HepG2 (cell line): ENCODE data around the gene EGLN1. TPM values are rescaled to one million over a fixed set of nuclear protein-coding genes. Genes with fewer than 3 reads are reported as not detected.

Experiments
- AGO1 ChIP-seq: fragments of 200-400 bp; formaldehyde crosslinking; IDR thresholded peaks from 2 replicates; pipeline ENCODE4 v1.6.1; 2017; ENCODE audit warnings: mild to moderate bottlenecking, low read depth, low read length, moderate library complexity; ENCODE audit not compliant: poor library complexity, severe bottlenecking
- ARID5B ChIP-seq: IDR thresholded peaks from 2 replicates; pipeline ENCODE4 v1.4.0; 2020; ENCODE audit warnings: mild to moderate bottlenecking, missing genetic modification reagents
- FOXA1 ChIP-seq, 2 experiments: fragments of 450-650 bp in 1 of 2; sonication (generic) in 1 of 2; formaldehyde crosslinking in 1 of 2; IDR thresholded peaks; 2 replicates each; pipeline versions ENCODE4 v1.4.0 to v1.6.1; 2016 to 2020; ENCODE audit warnings: missing genetic modification reagents in 1 of 2
- FOXK1 ChIP-seq: sonication (generic); formaldehyde crosslinking; IDR thresholded peaks from 2 replicates; pipeline ENCODE4 v1.4.0; 2020; ENCODE audit warnings: low read depth, missing genetic modification reagents, borderline replicate concordance
- RBAK ChIP-seq: sonication (generic); formaldehyde crosslinking; IDR thresholded peaks from 2 replicates; pipeline ENCODE4 v1.5.1; 2020; ENCODE audit warnings: mild to moderate bottlenecking, missing genetic modification reagents
- RFXAP ChIP-seq: sonication (generic); formaldehyde crosslinking; IDR thresholded peaks from 2 replicates; pipeline ENCODE4 v1.4.0; 2020; ENCODE audit warnings: missing genetic modification reagents, borderline replicate concordance
- SSRP1 ChIP-seq: IDR thresholded peaks from 2 replicates; pipeline ENCODE4 v1.6.1; 2016; ENCODE audit warnings: control low read depth
- TOE1 ChIP-seq: sonication (generic); formaldehyde crosslinking; IDR thresholded peaks from 2 replicates; pipeline ENCODE4 v1.4.0; 2020; ENCODE audit warnings: mild to moderate bottlenecking, missing genetic modification reagents
- ZBTB14 ChIP-seq: sonication (generic); formaldehyde crosslinking; IDR thresholded peaks from 2 replicates; pipeline ENCODE4 v1.4.0; 2020; ENCODE audit warnings: missing genetic modification reagents
- ZBTB21 ChIP-seq: sonication (generic); formaldehyde crosslinking; IDR thresholded peaks from 2 replicates; pipeline ENCODE4 v1.4.0; 2020; ENCODE audit warnings: missing genetic modification reagents
- ZNF160 ChIP-seq: sonication (generic); formaldehyde crosslinking; IDR thresholded peaks from 2 replicates; pipeline ENCODE4 v1.8.0; 2022; ENCODE audit warnings: mild to moderate bottlenecking, inconsistent platforms, missing genetic modification reagents
- ZNF256 ChIP-seq: sonication (generic); formaldehyde crosslinking; conservative IDR thresholded peaks from 2 replicates; pipeline ENCODE4 v1.4.0; 2020; ENCODE audit warnings: missing genetic modification reagents
- ZNF800 ChIP-seq: sonication (generic); formaldehyde crosslinking; IDR thresholded peaks from 2 replicates; pipeline ENCODE4 v1.4.0; 2020; ENCODE audit warnings: missing genetic modification reagents
- ZSCAN29 ChIP-seq: sonication (generic); formaldehyde crosslinking; conservative IDR thresholded peaks from 2 replicates; pipeline ENCODE4 v1.4.0; 2020; ENCODE audit warnings: mild to moderate bottlenecking, missing genetic modification reagents
- ZSCAN5A ChIP-seq: sonication (generic); formaldehyde crosslinking; IDR thresholded peaks from 2 replicates; pipeline ENCODE4 v1.8.0; 2022; ENCODE audit warnings: mild to moderate bottlenecking, missing genetic modification reagents, borderline replicate concordance
- polyA plus RNA-seq, 8 experiments: library from polyadenylated mRNA; depleted of rRNA in 3 of 8; stranded (reverse) in 7 of 8; unstranded in 1 of 8; fragments of >200 nt; fragmentation: Illumina TruSeq in 4 of 8; extraction: Trizol in 4 of 8; gene quantifications; 2 replicates each; pipeline versions ENCODE4 v1.2.1 to v1.2.3, GENCODE V29; 2011 to 2016; ENCODE audit warnings: low read depth in 4 of 8, missing spikeins in 1 of 8, mixed read lengths in 1 of 8; ENCODE audit not compliant: insufficient read depth in 1 of 8
- total RNA-seq, 5 experiments: library from RNA; depleted of rRNA; stranded (reverse); fragments of >200 nt; fragmentation: Illumina TruSeq; extraction: Trizol; gene quantifications; 2 replicates each; pipeline ENCODE4 v1.2.3, GENCODE V29; 2016; ENCODE audit warnings: low read depth in 1 of 5
- TF ChIP-seq, protein P1 (sequence below): sonication (generic); formaldehyde crosslinking; IDR thresholded peaks from 2 replicates; pipeline ENCODE4 v1.4.0; 2020; ENCODE audit warnings: mild to moderate bottlenecking, missing genetic modification reagents, borderline replicate concordance

Gene EGLN1
- total and polyA plus RNA-seq, 2 of the 13 experiments (the other 11 are each of a cell fraction or from before 2014, with no cell fraction given), result 34.4 to 44.1 TPM

GRCh38 chr1:231421971-231422797 lies at the start of gene EGLN1 (continued):
- peak; percentile 74 for TF ChIP-seq ZBTB14 (CRISPR knock-in tag)
- no peak for TF ChIP-seq AGO1
- peak; percentile 79 for TF ChIP-seq ARID5B
- TF ChIP-seq ZNF800, result peak; percentile 32; the same call in 1 of the 2 replicates
- TF ChIP-seq SSRP1, result no peak
- TF ChIP-seq FOXK1, result peak; percentile 49; the same call in 1 of the 2 replicates
- TF ChIP-seq RFXAP (CRISPR knock-in tag), result peak; percentile 78; the same call in 1 of the 2 replicates
- no peak for TF ChIP-seq ZBTB21
- TF ChIP-seq ZNF160 (CRISPR knock-in tag), result peak; percentile 70
- peak; percentile 68; the same call in 1 of the 2 replicates for TF ChIP-seq TOE1 (CRISPR knock-in tag)
- TF ChIP-seq ZNF256, result no peak; the same call in 1 of the 2 replicates
- no peak for TF ChIP-seq ZSCAN5A (CRISPR knock-in tag)
- TF ChIP-seq, protein P1, sequence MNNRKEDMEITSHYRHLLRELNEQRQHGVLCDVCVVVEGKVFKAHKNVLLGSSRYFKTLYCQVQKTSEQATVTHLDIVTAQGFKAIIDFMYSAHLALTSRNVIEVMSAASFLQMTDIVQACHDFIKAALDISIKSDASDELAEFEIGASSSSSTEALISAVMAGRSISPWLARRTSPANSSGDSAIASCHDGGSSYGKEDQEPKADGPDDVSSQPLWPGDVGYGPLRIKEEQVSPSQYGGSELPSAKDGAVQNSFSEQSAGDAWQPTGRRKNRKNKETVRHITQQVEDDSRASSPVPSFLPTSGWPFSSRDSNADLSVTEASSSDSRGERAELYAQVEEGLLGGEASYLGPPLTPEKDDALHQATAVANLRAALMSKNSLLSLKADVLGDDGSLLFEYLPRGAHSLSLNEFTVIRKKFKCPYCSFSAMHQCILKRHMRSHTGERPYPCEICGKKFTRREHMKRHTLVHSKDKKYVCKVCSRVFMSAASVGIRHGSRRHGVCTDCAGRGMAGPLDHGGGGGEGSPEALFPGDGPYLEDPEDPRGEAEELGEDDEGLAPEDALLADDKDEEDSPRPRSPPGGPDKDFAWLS (CRISPR knock-in tag), result no peak
- no peak for TF ChIP-seq FOXA1 (IDR thresholded peaks at IDR 0.05)
- TF ChIP-seq FOXA1 (CRISPR knock-in tag; IDR thresholded peaks at IDR 0.05), result peak; percentile 27; the same call in 1 of the 2 replicates
- TF ChIP-seq RBAK (CRISPR knock-in tag), result no peak
- TF ChIP-seq ZSCAN29 (CRISPR knock-in tag), result 0 out of 2 replicates have a peak, but pooled peaks have one; percentile 54
